Stimulated activated naive CD4-positive, alpha-beta T cell treated with Interleukin-2 at 50 U/mL for 16 hours (primary cell): Measurements from ENCODE around the gene ROM1.

ENCODE experiments used
- DNase-seq: peaks from one replicate; lab custom pipeline; 2025; lab: John Stamatoyannopoulos, UW

ROM1 gene

DNA sequence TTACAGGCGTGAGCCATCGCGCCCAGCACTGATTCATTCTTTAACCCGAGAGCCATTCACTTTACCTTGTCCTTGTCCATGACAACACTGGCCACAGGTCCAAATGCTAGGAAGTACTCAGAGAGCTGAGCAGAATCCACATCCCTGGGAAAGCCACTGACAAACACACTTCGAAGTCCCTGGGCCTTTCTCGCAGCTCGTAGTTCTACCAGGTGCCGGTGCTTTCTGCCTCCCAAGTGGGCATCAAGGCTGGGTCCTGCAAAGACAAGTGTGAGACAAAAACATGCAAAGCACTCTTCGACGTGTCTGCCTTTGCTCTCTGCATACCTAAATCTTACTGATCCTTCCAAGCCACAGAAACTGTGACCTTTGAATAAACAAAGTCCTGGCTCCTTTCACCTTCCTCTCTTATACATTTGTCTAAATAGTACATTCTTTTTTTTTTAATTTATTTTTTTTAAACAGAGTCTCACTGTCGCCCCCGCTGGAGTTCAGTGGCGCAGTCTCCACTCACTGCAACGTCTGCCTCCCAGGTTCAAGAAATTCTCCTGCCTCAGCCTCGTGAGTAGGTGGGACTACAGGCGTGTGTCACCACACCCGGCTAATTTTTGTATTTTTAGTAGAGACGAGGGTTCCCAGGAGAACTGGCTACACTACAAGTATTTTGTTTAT is 24.0 kb upstream of the ROM1 start:
- no peak for DNase-seq

DNA sequence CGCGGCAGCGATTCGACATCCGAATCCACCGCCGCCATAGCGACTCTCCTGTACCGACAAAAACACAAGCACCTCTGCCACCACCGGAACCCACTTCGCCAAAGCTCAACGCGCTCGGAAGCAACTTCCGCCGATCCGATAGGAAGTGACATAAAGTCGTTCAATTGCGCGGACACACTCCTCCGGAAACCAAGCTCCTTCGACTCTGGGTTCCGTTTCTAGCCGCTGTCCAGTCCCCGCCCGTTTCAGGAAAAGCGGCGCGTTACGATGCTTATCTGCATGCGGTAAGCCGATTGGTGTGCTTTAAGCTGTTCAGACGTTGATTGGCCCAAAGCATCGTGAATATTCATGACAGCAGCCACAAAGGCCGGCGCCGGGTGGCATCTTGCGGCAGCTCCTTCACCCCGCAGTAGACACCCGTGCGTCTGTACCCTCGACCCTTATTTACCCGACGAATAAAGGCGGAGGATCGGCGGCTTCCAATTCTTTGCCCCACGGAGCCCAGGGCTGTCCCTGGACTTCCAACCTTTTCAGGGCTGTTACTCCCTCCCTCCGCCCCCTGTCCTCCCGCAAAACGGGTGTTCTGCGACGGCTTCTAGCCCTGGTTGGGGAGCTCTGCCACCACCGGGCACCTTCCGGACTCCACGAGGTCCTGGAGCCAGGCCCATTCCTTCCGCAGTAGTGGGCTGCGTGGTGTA is 21.5 kb upstream of the ROM1 start, which contains the start of gene TUT1:
Gene TUT1 (minus strand): TSS at position 76 of the 698 bp plus-strand sequence. CDS start 38 bp downstream, at position 38.
- DNase-seq: peak; percentile 96

DNA sequence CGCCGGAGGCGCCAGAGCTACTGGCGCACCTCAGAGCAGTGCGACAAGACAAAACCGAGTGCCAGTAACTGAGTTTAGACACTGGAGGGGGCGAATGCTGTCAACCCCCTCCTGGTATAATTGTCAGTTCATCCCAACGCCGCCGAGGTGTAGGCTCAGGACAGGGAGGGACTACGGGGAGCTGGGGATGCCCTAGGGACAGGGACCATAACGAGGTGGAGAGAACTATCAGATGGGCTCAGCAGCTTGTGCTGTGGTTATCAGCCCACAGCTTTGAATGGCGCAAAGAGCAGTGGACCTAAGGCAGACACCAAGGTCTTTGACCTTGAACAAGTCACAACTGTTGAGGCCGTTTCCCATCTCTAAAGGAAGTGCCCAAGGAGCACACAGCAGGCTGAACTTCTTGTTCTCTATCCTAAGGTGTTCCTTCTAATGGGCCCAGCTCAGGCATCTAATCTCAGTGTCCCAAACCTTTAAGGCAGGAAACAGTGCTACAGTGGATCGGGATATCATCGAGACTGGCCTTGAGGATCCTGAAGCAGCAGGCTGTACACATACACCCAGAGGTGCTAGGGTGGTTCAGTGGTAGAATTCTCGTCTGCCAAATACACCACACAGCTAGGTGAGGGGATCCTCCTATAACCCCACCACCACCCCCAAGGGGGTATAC is 20.8 kb upstream of the ROM1 start:
- DNase-seq: no peak

GRCh38 chr11:62592989-62593421 is 20.1 kb upstream of the ROM1 start:
- DNase-seq: no peak

DNA sequence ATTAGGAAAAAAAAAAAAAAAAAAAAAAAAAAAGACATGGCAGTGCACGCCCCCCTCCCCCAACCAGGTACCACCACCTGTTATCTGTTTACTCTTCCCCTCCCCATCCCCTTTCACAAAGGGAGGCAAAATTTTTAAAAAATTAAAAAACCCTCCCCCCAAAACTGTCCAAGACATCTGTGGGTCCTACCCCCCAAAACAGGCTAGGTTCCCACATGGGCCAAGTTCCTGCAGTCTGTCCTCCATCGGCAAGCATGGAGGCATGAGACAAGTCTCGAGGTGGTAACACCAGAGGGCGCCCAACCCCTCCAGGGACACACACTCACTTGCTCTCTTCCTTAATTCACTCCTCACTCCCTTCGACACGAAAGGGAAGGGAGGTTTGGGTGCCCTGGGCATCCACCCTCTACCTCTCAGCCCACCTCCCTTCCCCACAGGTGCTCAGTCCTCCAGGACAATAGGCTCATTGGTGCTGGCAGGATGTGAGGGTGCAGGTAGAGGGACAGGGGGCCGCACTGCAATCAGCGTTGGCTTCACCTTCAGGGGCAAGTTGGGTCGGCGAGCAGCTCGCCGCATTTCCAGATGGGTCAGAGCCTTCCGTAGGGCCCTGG is 19.5 kb upstream of the ROM1 start:
- peak; percentile 72 for DNase-seq

DNA sequence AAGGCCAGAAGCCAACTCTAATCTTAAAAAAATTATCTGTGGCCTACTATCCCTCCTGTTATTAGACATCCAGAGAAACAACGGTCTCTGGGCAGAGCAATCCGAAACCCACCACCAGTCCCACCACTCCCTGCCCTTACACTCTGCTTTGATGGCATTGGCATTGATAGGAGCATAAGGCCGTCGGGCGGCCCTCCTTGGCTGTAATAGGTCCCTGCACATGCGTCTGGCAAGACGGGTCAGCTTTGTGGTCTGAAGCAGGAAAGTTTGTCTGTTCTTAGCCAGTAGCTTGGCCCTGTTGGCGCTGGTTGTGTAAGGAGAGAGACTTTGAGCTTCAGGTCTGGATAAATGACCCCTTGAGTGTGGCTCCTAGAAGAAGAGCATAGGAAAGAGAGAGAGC is 17.9 kb upstream of the ROM1 start:
- DNase-seq: no peak

GRCh38 chr11:62599069-62599696 is 13.9 kb upstream of the ROM1 start:
- DNase-seq: peak; percentile 95

DNA sequence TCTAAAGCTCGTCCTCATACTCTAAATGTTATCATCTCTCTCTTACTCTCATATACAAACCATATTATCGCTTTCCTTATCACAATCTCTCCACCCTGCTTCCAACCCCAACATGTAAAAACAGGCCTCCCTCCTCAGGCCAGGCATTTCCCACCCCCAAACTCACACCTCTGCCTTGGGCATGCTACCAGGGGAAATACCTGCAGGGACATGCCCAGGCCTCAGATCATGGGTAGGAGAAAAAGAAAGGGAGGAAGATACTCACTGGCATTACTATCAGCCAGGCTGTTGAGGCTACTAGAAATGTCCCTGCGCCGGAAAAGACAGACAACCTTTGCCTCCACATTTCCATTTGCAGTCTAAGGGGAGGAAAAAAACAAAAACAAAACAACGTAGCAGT is 13.2 kb upstream of the ROM1 start:
- peak; percentile 14 for DNase-seq

DNA sequence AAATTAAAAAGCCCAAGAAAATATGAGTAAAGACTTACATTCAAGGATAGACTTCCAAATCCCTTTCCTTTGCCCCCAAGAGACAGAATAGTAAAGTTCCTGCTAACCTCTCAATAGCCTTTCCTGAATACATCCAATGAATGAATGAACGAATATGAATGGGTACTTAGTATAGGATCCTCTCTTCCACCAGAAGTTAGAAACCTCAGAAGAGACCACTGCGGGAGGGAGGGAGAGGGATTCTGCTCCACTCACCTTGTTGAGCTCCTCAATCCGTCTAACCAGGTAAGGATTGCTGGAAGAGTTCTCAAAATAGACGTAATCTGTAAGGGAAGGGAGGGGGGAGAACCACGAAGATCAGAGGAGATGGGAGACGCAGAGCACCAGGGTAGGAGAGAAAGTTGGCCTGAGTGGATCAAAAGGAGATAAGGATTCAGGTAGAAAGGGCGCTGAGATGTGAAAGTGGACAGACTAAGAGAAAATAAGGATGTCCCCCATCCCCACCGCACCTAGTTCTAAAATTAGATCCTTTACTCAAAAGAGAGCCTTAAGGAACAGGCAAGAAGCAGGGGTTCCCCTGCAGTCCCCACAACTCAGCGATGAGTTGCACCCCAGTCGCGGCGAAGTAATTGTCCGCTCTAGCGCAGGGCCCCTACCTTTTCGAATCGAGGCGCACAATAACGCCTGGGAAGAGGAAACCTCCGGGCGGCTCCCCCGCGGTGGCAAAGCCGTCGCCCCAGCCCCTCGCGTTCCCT is 12.5 kb upstream of the ROM1 start:
- no peak for DNase-seq

GRCh38 chr11:62601122-62601371 is 12.0 kb upstream of the ROM1 start:
- DNase-seq: peak; percentile 49

DNA sequence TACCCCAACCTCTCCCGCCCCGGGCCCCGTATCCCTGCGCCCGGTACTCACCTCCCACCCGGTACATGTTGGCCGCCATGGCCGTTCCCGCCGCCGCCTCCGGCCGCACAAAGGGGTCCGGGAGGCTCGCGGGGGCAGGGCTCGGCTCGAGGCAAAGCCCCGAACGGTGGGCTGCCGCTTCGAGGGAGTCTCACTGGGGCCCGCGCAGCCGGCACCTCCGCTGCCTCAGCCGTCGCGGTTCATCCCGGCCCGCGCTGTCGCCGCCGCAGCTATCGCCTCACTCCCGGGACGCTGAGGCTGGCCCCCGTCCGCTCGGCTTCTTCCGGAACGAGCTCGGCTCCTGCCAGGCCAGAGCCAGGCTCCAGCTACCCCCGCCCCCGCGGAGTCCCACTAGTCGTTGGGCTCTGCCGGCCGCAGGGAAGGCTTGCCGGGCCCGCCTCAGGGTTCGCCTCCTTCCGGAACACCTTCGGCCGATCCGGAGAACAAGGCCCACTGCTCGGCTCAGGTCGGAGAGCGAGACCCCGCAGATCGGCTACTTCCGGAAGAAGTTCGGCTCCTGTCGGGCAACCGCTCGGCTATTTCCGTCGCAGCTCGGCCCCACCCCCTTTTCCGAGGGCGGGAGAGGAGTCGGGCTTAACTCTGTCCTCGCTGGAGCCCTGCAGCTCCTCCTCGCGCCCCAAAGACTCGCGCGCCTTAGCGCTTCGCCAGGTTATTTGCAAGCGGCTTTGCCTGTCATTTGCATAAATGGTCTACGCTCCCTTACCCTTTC is 11.5 kb upstream of the ROM1 start, which contains the start of gene MTA2:
Gene MTA2 (minus strand): TSS at position 494 of the 769 bp plus-strand sequence. CDS start 415 bp downstream, at position 79.
- peak; percentile 99 for DNase-seq

GRCh38 chr11:62602141-62603071 is 10.7 kb upstream of the ROM1 start:
- DNase-seq: peak; percentile 44

DNA sequence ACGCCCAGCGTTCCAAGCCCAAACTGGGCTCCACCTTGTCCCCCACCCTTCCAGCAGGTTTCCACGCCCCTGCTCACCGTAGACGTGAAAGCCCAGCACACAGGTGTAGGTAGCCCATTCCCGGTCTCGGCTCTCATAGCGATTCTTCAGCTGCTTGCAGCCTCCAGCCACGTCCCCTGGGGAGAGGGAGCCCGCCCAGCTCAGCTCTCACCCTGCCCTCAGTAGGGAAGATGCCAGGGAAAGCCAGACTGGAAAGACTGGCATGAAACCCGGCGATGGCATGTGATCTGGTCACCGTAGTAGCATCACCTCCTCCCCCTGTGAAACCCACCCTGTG is 10.0 kb upstream of the ROM1 start:
- DNase-seq: no peak

- DNase-seq: no peak
Measured at GRCh38 chr11:62603776-62604299, 9.2 kb upstream of the ROM1 start.

DNA sequence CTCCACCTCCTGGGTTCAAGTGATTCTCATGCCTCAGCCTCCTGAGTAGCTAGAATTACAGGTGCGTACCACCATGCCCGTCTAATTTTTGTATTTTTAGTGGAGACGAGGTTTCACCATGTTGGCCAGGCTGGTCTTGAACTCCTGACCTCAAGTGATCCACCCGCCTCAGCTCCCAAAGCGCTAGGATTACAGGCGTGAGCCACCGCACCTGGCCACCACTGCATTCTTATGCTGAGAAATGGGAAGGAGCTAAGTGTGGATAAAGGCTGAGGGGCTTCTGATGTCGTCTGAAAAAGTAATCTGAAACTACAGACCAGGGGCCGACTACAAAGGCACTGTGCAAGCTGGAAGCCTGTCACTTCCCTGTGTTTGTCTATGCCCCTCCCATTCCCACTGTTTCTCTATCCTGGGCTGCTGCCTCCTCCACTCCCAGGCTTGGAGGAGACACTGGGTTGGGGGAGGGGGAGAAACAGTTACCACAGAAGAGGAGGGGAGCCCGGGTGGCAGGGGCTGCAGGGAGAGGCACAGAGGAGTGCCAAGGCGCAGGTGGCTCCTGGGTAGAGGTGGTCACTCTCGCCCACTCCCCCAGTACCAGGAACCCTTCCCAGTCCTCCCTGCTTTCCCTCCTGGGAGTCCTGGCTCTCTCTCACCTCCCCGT is 8.5 kb upstream of the ROM1 start:
- no peak for DNase-seq

GRCh38 chr11:62605467-62605866 is 7.6 kb upstream of the ROM1 start:
- DNase-seq: no peak

- DNase-seq: no peak
Measured at GRCh38 chr11:62605902-62606301, 7.2 kb upstream of the ROM1 start.

DNA sequence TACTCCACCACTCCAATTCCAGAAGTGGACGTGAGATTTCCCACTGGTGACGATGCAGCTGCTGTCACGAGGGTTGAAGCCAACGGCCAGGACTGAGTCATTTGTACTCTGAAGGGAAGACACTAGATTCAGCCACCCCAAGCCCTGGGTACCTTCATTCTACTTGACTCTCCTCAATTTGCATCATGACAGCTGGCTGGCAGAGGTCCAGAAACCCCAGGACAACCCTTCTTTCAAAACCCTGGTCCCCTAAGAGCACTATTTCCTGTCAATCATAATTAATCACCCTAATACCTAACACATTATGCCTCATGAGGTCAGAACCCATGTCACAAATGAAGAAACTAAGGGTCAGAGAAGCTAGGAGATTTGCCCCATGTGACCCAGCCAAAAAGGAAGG is 5.3 kb upstream of the ROM1 start:
- DNase-seq: no peak

- no peak for DNase-seq
Measured at GRCh38 chr11:62608776-62609175, 4.3 kb upstream of the ROM1 start.
